Stimulated activated CD4-positive, alpha-beta T cell treated with anti-CD3 and anti-CD28 coated beads, TNF-alpha, amount 100 ng/mL, for 48 hours (primary cell): ENCODE measurements around the gene NPHP1.
A peak's percentile ranks its signal among the peaks of the same experiment; 100 is the strongest.
"Not testable (repeated sequence)": the region's sequence is repeated elsewhere in the genome, so short reads cannot be mapped to it uniquely, and the experiment has no call there.

ENCODE experiments used
- DNase-seq, 3 donors: peaks; one replicate each; pipeline ENCODE4 v3.0.0-alpha.2; 2020; ENCODE audit warnings: low read depth in 3 of 3

The NPHP1 gene

GRCh38 chr2:110204408-110205385, at the start of gene NPHP1:
Gene NPHP1, minus strand, starts transcription at chr2:110205013. Its CDS starts 45 bp downstream, at chr2:110204968.
- peak; percentile 65 to 78 (median 70) for DNase-seq

- DNase-seq: not testable (repeated sequence)
Observed at GRCh38 chr2:110248081-110248795, 43.4 kb upstream of the NPHP1 start.

- not testable (repeated sequence) for DNase-seq
Observed at GRCh38 chr2:110245488-110246435, 40.9 kb upstream of the NPHP1 start.

GRCh38 chr2:110243283-110243682, 38.5 kb upstream of the NPHP1 start:
- not testable (repeated sequence) for DNase-seq

GRCh38 chr2:110234514-110234913, 29.7 kb upstream of the NPHP1 start:
- DNase-seq: not testable (repeated sequence)

GRCh38 chr2:110229886-110230285, 25.1 kb upstream of the NPHP1 start:
- not testable (repeated sequence) for DNase-seq

GRCh38 chr2:110222626-110223025, 17.8 kb upstream of the NPHP1 start:
- DNase-seq: not testable (repeated sequence)

- DNase-seq: no peak
Observed at GRCh38 chr2:110221938-110222337, 17.1 kb upstream of the NPHP1 start.

GRCh38 chr2:110220190-110220564, 15.4 kb upstream of the NPHP1 start:
- no peak for DNase-seq

GRCh38 chr2:110219496-110220189, 14.8 kb upstream of the NPHP1 start:
- DNase-seq: no peak

GRCh38 chr2:110218889-110219288, 14.1 kb upstream of the NPHP1 start:
- DNase-seq: not testable (repeated sequence)

GRCh38 chr2:110216803-110217202, 12.0 kb upstream of the NPHP1 start:
- no peak for DNase-seq

- DNase-seq: no peak
Observed at GRCh38 chr2:110216199-110216598, 11.4 kb upstream of the NPHP1 start.

GRCh38 chr2:110215566-110216158, 10.8 kb upstream of the NPHP1 start:
- DNase-seq: no peak

GRCh38 chr2:110215091-110215490, 10.3 kb upstream of the NPHP1 start:
- no peak for DNase-seq

GRCh38 chr2:110213522-110213921, 8.7 kb upstream of the NPHP1 start:
- DNase-seq: not testable (repeated sequence)

GRCh38 chr2:110211938-110212858, 7.4 kb upstream of the NPHP1 start, which contains the start of gene MTLN:
Gene MTLN, minus strand, starts transcription at chr2:110212547. Its CDS starts 22 bp downstream, at chr2:110212525.
- peak; percentile 8 to 60 (median 38) for DNase-seq

- no peak for DNase-seq
Observed at GRCh38 chr2:110205660-110206455, 1.0 kb upstream of the NPHP1 start.
